Stimulated activated CD8-positive, alpha-beta memory T cell treated with anti-CD3 and anti-CD28 coated beads, Interleukin-4, amount 100 ng/mL, for 4 hours (primary cell): ENCODE results near the gene STK17A.

Source experiments
- DNase-seq, 2 donors: peaks; one replicate each; pipeline ENCODE4 v3.0.0-alpha.2; 2020; ENCODE audit warnings: low read depth in 2 of 2, low spot score in 1 of 2

The STK17A gene

DNA sequence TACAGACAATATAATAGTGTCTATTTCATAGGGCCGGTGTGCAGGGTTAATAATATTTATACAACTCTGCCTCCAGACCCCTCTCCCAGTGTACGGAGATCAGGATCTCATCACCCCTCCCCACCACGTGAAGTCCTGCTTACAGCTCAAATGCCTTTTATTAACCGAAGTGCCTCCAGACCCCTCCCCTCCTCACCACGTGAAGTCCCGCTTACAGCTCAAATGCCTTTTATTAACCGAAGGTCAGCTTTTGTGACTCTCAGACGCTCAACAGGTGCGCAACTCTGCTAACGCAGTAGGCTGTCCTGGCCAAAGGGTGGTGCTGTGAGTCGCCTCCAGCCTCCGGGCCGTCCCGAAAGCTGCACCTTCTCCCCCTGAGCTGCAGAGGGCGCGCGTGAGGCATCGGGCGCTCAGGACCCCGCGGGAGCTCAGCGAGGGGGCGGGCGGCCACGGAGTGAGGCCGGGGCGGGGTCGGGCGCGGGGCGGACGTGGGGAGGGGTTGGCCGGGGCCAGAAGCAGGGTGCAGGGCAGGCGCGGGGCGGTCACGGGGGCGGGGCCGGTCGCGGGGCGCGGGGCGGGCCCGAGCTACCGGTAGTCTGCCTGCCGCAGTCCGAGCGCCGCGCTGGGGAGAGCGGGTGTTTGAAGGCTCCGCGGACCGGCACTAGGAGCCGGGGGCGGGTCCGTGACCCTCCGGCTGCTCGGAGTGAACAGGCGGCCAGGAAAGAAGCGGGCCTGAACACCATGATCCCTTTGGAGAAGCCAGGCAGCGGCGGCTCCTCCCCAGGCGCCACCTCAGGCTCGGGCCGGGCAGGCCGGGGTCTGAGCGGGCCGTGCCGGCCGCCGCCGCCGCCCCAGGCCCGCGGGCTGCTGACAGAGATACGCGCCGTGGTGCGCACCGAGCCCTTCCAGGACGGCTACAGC is at the start of gene STK17A:
STK17A (plus strand) TSS at position 606 of the 921 bp plus-strand sequence; CDS start at position 742, 136 bp downstream.
- DNase-seq, result peak; percentile 85 to 89

- DNase-seq, result no peak
These were observed 49.0 kb upstream of the STK17A start for GRCh38 chr7:43533801-43534479.

GRCh38 chr7:43535031-43535451 is 47.9 kb upstream of the STK17A start:
- no peak for DNase-seq

DNA sequence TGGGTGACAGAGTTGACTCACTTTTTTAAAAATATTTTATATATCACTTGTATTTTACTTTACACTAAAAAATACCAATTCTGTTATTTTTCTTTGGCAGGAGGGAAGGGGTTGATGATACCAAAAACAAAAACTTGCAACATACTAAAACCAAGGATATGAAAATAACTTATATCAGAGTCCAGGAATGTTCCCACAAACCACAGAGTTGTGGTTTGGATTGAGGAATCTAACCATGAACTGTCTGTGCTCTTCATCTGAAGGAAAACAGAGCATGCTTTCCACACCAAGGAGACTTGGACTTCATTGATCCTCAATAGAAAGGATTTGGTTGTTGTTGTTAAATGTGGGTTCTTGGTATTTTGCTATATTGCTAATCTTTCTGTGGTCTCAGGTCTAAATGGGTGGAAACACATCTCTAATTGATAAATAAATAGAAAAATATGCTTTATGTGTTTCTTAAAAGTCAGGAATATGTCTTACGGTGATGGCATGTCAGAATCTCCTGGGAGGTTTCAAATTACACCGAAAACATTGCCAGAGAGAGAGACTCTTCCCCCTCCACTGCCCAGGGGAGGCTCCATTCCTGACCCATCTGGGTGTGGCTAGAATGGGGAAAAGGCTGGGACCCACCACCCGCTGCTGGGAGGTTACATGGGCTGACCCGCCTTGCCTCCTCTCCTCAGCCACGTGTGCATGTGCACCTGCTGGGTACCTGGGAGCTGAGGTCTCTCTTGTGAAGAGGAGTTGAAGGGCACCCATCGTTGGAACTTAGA is 46.9 kb upstream of the STK17A start:
- DNase-seq, result no peak

- no peak for DNase-seq
These were observed 46.1 kb upstream of the STK17A start for GRCh38 chr7:43536773-43537172.

DNA sequence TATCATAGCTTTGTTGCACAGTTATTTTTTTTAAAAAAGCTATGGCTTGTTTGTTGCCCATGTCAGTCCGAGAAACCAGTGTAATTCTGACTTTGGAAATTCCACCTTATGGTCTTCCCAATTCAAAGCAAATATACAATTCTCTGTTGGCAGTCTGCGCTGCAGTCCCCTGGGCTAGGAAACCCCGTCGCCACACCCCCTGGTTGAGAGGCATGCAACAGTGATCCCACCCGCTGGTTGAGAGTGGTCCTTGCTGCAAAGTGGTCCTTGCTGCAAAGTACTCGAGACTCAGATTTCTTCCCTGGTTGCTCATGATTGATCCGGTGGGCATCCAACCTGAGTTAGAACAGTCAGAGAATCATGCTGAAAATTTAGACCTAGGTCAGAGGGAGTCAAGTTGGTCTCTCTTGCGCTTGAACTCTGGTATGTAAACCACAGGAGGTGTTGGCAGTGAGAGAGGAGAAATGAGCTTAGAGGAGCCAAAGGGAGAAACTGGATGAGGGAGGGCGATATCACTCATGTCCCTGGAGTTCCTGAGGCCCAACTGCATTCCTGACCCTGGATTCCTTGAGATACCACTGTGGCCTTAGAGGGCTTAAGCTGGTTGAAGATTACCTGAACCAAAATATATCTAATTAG is 45.0 kb upstream of the STK17A start:
- DNase-seq, result no peak

DNA sequence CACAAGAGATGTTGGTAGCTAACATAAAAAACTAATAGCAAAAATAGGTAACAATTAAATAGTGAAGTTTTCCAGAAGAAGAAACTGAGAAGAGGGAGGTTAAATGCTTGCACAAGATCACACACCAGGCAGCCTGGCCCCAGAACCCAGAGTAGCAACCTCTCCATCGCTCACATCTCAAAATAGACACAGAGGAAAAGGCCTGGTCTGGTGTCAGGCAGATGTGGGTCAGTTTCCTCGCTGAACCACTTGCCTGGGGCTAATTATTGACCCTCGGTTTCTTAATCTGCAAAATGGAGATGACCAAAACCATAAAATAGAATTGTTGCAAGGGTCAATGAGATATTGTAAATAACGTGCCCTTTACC is 44.5 kb upstream of the STK17A start:
- DNase-seq, result no peak

DNA sequence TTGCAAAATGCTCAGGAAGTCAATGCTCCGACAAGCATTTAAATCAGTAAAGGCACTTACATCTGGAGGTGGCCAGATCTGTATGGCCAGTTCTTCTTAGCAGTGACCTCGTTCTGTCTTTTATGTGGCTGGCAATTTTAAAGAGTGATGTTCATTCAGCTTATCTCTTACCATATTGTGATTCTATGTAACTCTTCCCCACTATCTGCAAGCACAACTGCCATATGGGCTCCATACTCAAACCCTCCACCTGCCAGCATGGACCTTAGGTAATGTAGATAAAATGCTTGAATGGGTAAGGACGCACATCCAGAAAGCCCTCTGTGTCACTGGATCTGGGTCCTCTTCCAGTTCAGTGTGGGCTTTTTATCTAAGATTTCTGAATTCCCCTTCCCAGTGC is 42.4 kb upstream of the STK17A start:
- DNase-seq, result no peak

GRCh38 chr7:43542716-43543115 is 40.2 kb upstream of the STK17A start:
- no peak for DNase-seq

- DNase-seq, result no peak
These were observed 36.7 kb upstream of the STK17A start for GRCh38 chr7:43546231-43546630.

DNA sequence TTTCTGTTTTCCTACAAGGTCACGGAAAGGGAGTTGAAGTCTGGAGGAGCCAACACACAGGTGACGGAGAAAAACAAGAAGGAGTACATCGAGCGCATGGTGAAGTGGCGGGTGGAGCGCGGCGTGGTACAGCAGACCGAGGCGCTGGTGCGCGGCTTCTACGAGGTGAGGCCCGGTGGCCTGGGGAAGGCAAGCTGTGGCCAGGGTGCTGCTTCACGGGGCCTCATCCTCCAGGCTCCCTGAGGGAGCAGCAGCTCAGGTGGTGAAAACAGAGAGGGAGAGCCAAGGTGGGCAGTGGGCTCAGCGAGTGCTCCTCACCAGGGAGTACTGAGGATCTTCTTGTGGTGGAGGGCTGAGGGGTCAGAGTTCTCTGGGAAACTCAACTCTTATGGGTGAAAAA is 32.5 kb upstream of the STK17A start:
- DNase-seq, result no peak

GRCh38 chr7:43552122-43552521 is 30.8 kb upstream of the STK17A start:
- DNase-seq, result no peak

GRCh38 chr7:43553999-43554398 is 28.9 kb upstream of the STK17A start:
- DNase-seq, result no peak

GRCh38 chr7:43554423-43554822 is 28.5 kb upstream of the STK17A start:
- DNase-seq, result no peak

GRCh38 chr7:43557831-43558495 is 24.9 kb upstream of the STK17A start:
- DNase-seq, result no peak

GRCh38 chr7:43559171-43559945 is 23.6 kb upstream of the STK17A start:
- DNase-seq, result no peak

- no peak for DNase-seq
These were observed 23.0 kb upstream of the STK17A start for GRCh38 chr7:43559946-43560335.

DNA sequence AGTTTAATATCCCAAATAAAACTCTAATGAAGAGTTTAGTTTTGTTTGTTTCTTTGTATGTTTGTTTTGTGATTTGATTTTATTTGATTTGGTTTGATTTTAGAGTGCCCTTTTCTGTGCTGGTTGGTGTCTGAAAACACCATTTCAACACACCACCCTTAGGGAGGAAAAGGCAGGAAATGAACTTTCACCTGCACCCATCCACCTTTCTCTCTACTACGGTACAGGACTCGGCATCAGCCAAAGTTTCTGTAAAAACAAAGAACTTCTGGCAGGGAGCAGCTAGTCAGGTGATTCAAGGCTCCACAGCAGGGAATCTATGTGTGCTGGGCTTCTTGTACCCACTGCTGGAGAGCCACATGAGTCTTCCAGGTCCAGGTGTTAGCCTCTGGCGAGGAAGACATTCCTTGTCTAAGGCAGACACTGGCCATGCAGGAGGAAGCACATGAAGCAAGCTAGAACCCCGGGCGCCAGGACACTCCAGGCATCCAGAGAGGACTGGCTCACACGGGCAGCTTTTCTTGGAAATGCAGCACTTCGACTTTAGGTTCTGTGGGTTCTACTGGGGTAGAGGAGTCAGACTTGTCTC is 22.1 kb upstream of the STK17A start:
- no peak for DNase-seq

DNA sequence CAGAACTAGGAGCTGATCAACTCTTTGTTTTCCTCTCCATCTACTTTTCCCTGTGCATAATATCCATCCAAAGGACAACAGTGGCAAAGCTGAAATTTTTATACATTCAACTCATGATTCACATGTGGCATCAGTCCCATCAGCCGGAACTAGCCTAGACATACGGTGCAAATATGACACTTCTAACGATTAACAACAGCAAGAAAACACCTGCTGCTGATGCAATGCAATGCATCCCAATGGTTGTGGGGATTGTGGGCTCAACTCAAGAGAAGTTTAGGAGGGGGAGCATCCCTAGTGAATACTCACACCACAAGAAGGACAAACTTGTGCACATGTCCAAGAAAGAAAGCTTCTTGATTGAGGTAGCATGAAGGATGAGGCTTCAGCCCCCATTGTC is 20.5 kb upstream of the STK17A start:
- DNase-seq, result no peak

GRCh38 chr7:43565786-43566185 is 17.1 kb upstream of the STK17A start:
- no peak for DNase-seq
